Pancreas (tissue), 10 donors: Measurements from ENCODE around the gene RUFY3. TPM values are rescaled to one million over a fixed set of nuclear protein-coding genes. Genes with fewer than 3 reads are reported as not detected.
A peak's percentile ranks its signal among the peaks of the same experiment; 100 is the strongest.

Experiments used
- ATAC-seq, 4 donors: fragments of 200-7000 bp; cut with Tn5 transposase; one replicate each; pipeline versions ENCODE4 v1.8.0 to v1.9.1; 2020; ENCODE audit warnings: mild to moderate bottlenecking in 4 of 4, moderate library complexity in 4 of 4
- DNase-seq, 6 donors: peaks; one replicate each; pipeline ENCODE4 v3.0.0-alpha.2; 2020
- FAIRE-seq: peaks from 2 replicates; lab custom pipeline; 2012; peaks lifted over from hg19 to GRCh38; lab: Jason Lieb, UNC
- H3K27ac ChIP-seq, 4 donors: fragments of 200-600 bp; sonication (generic); 1 replicate in 3 of 4; 2 replicates in 1 of 4; pipeline versions ENCODE4 v1.5.0 to v1.8.0; 2020
- H3K27me3 ChIP-seq, 4 donors: fragments of 200-600 bp; one replicate each; pipeline ENCODE4 v1.8.0; 2021
- H3K36me3 ChIP-seq, 3 donors: fragments of 200-600 bp; sonication (generic) in 1 of 3; one replicate each; pipeline versions ENCODE4 v1.5.0 to v1.8.0; 2020 to 2021
- H3K4me1 ChIP-seq, 3 donors: fragments of 200-600 bp; one replicate each; pipeline ENCODE4 v1.8.0; 2021
- H3K4me3 ChIP-seq, 4 donors: fragments of 200-600 bp; sonication (generic) in 2 of 4; one replicate each; pipeline versions ENCODE4 v1.5.0 to v1.8.0; 2020 to 2021
- H3K9me3 ChIP-seq, 4 donors: fragments of 200-600 bp; one replicate each; pipeline ENCODE4 v1.8.0; 2021
- CTCF ChIP-seq, 4 donors: fragments of 200-600 bp; sonication (generic) in 3 of 4; IDR thresholded peaks; one replicate each; pipeline versions ENCODE4 v1.5.0 to v1.8.0; 2021; ENCODE audit warnings: antibody characterized with exemption in 4 of 4
- WGBS, 2 donors: extraction: QIAGEN DNeasy Blood & Tissue Kit; methylation state at CpG; one replicate each; pipeline ENCODE4 v1.1.7; 2013; 5-methylcytosine and 5-hydroxymethylcytosine counted together
- intact Hi-C, 3 donors: fragments of 100-400 bp; cut with DNase I; formaldehyde crosslinking; loops; one replicate each; pipeline versions ENCODE4 v1.11.1 to v1.14.2; 2022
- polyA plus RNA-seq, 2 donors: library from polyadenylated mRNA; stranded (reverse); fragments of 200-250 nt; gene quantifications; one replicate each; pipeline ENCODE4 v1.2.3, GENCODE V29; 2013
- total RNA-seq, 6 donors: library from RNA; stranded (reverse); fragmentation: NEBNext Ultra II Directional in 4 of 6; extraction: Animal tissue kit (Norgen Biotek cat#: 25700) in 4 of 6; gene quantifications; one replicate each; pipeline versions ENCODE4 v1.2.1 to v1.2.4, GENCODE V29; 2021 to 2023
- donor health status: healthy with polysubstance abuse.
- donor health status: DM: no; HTN: no; CAD: no; lungs with moderate emphysema.
- donor health status: DM: no; HTN: no; CAD: no.
- donor health status: control.
- donor health status: control.
- donor health status: Bipolar disorder and iron deficiency.
- donor health status: DM: yes; HTN: yes; CAD: no.
- donor health status: DM: no; HTN: no; CAD: no.
- donor health status: DM: no; HTN: no; CAD: no.
- donor health status: DM: yes; HTN: yes; CAD: no.

RUFY3 gene
- total and polyA plus RNA-seq, 8 donors: 18.3 to 42.1 (median 22.0) TPM

GRCh38 chr4:70833675-70834074, 111.9 kb downstream of the RUFY3 start:
- no peak for TF ChIP-seq CTCF (IDR thresholded peaks at IDR 0.05)
- no peak for DNase-seq
- no peaks in the 10 kb centered on the region for H3K9me3 ChIP-seq
- no peak for ATAC-seq
- no peak overlapping the region for H3K27ac ChIP-seq
- peaks cover 0 to 38% (median 25%) of the 10 kb centered on the region in 3 donors for H3K36me3 ChIP-seq
- 100% methylated on average over 1 of the region's 1 CpG for WGBS, 2 donors
- FAIRE-seq: no peak
- H3K4me3 ChIP-seq: no peak overlapping the region
- no peaks in the 10 kb centered on the region for H3K27me3 ChIP-seq
- intact Hi-C loops: no loop called here
- H3K4me1 ChIP-seq: peaks cover 4 to 11% (median 8%) of the 10 kb centered on the region in 3 donors

- WGBS, 2 donors: 53 to 62% methylated on average over 2 of the region's 2 CpGs
- Histone ChIP-seq H3K4me1 (peaks cover 4 to 11% (median 8%) of the 10 kb centered on the region in 3 donors), H3K27me3 (no peaks in the 10 kb centered on the region), H3K36me3 (peaks cover 0 to 24% (median 13%) of the 10 kb centered on the region in 3 donors), H3K27ac (no peak overlapping the region), H3K9me3 (no peaks in the 10 kb centered on the region), H3K4me3 (no peak overlapping the region)
- intact Hi-C loops: no loop called here
- no peak for TF ChIP-seq CTCF (IDR thresholded peaks at IDR 0.05)
- DNase-seq (no peak), ATAC-seq (no peak), FAIRE-seq (no peak)
Measured at GRCh38 chr4:70836081-70836480, 114.3 kb downstream of the RUFY3 start.

GRCh38 chr4:70838204-70838603, 116.4 kb downstream of the RUFY3 start:
- WGBS, 2 donors: 2 to 3% methylated on average over 2 to 3 of the region's 4 CpGs
- Histone ChIP-seq H3K9me3 (no peaks in the 10 kb centered on the region), H3K27me3 (no peaks in the 10 kb centered on the region), H3K4me1 (peaks cover 8 to 11% (median 11%) of the 10 kb centered on the region in 3 donors), H3K4me3 (peak overlapping the region; percentile 84 to 95 (median 90)), H3K36me3 (peaks cover 0 to 7% (median 0%) of the 10 kb centered on the region in 3 donors), H3K27ac (peak overlapping the region in 3 of 4 donors; percentile 88 to 94 (median 90))
- ATAC-seq: no peak
- TF ChIP-seq CTCF (IDR thresholded peaks at IDR 0.05): no peak
- no peak for FAIRE-seq
- intact Hi-C loops: no loop called here
- no peak for DNase-seq

- peak; percentile 61 to 77 (median 72) for ATAC-seq
- TF ChIP-seq CTCF (IDR thresholded peaks at IDR 0.05): no peak
- 0 to 1% methylated on average over 60 to 80 of the region's 80 CpGs for WGBS, 2 donors
- peaks cover 0 to 7% (median 0%) of the 10 kb centered on the region in 3 donors for H3K36me3 ChIP-seq
- no peaks in the 10 kb centered on the region for H3K9me3 ChIP-seq
- H3K27me3 ChIP-seq: no peaks in the 10 kb centered on the region
- peak; percentile 58 to 84 (median 68) for DNase-seq
- peak overlapping the region; percentile 84 to 95 (median 90) for H3K4me3 ChIP-seq
- peaks cover 8 to 11% (median 11%) of the 10 kb centered on the region in 3 donors for H3K4me1 ChIP-seq
- intact Hi-C loops: no loop called here
- FAIRE-seq: no peak
- H3K27ac ChIP-seq: peak overlapping the region; percentile 83 to 94 (median 89)
Measured at GRCh38 chr4:70838666-70839588, 117.2 kb downstream of the RUFY3 start.
